Esophagus muscularis mucosa (tissue), 4 donors: ENCODE data around the gene AQP2. TPM values are rescaled to one million over a fixed set of nuclear protein-coding genes. Genes with fewer than 3 reads are reported as not detected.
A peak's percentile ranks its signal among the peaks of the same experiment; 100 is the strongest.

Experiments
- DNase-seq: peaks from one replicate; pipeline ENCODE4 v3.0.0-alpha.2; 2017; ENCODE audit errors: extremely low spot score
- H3K27ac ChIP-seq, 4 donors: fragments of 200-600 bp; sonication (generic); replicated peaks in 1 of 4; 1 replicate in 3 of 4; 2 replicates in 1 of 4; pipeline ENCODE4 v1.5.1; 2016 to 2019; ENCODE audit warnings: mild to moderate bottlenecking in 1 of 4
- H3K27me3 ChIP-seq, 4 donors: fragments of 200-600 bp; sonication (generic); one replicate each; pipeline versions ENCODE4 v1.5.1 to v1.6.0; 2016 to 2019
- H3K36me3 ChIP-seq, 4 donors: fragments of 200-600 bp; sonication (generic); one replicate each; pipeline ENCODE4 v1.5.1; 2016 to 2019
- H3K4me1 ChIP-seq, 4 donors: fragments of 200-600 bp; sonication (generic); one replicate each; pipeline ENCODE4 v1.5.1; 2016 to 2019
- H3K4me3 ChIP-seq, 4 donors: fragments of 200-600 bp; sonication (generic); 1 replicate in 2 of 4; 2 replicates in 2 of 4; pipeline ENCODE4 v1.5.1; 2016 to 2019; ENCODE audit warnings: mild to moderate bottlenecking in 4 of 4, moderate library complexity in 1 of 4
- H3K9me3 ChIP-seq, 4 donors: fragments of 200-600 bp; sonication (generic); 1 replicate in 3 of 4; 2 replicates in 1 of 4; pipeline ENCODE4 v1.5.1; 2016 to 2019
- CTCF ChIP-seq, 3 experiments: fragments of 200-600 bp in 2 of 3; fragments of 450-650 bp in 1 of 3; sonication (generic) in 2 of 3; IDR thresholded peaks; one replicate each; pipeline ENCODE4 v1.5.1; 2017 to 2019; ENCODE audit warnings: antibody characterized with exemption in 3 of 3, mild to moderate bottlenecking in 2 of 3, moderate library complexity in 1 of 3
- EP300 ChIP-seq: sonication (generic); formaldehyde crosslinking; IDR thresholded peaks from one replicate; pipeline ENCODE4 v1.6.1; 2017; ENCODE audit warnings: antibody characterized with exemption
- POLR2A ChIP-seq: fragments of 450-650 bp; IDR thresholded peaks from one replicate; pipeline ENCODE4 v1.6.1; 2017; ENCODE audit warnings: antibody characterized with exemption, moderate library complexity, mild to moderate bottlenecking, low read depth
- POLR2AphosphoS5 ChIP-seq, 2 donors: sonication (generic); formaldehyde crosslinking; IDR thresholded peaks; one replicate each; pipeline ENCODE4 v1.6.1; 2017; ENCODE audit warnings: antibody characterized with exemption in 2 of 2
- WGBS: methylation state at CpG from one replicate; pipeline ENCODE4 v1.1.5; 2018; 5-methylcytosine and 5-hydroxymethylcytosine counted together
- intact Hi-C: fragments of 100-400 bp; cut with DNase I; formaldehyde crosslinking; loops from one replicate; pipeline ENCODE4 v1.15.1; 2023
- total RNA-seq, 4 donors: library from RNA; depleted of rRNA; stranded (reverse); fragments of >200 nt; gene quantifications; one replicate each; pipeline versions ENCODE4 v1.1.0 to v1.2.1, GENCODE V29; 2016

Gene AQP2
- total RNA-seq, 4 donors from 2014 or later: not detected

- H3K4me3 ChIP-seq: no peak overlapping the region
- H3K36me3 ChIP-seq: no peaks in the 10 kb centered on the region
- no peak for TF ChIP-seq EP300
- no peak for TF ChIP-seq POLR2A
- no peak for TF ChIP-seq CTCF (IDR thresholded peaks at IDR 0.05)
- no peak for TF ChIP-seq POLR2AphosphoS5 (IDR thresholded peaks at IDR 0.05)
- no peak for DNase-seq
- WGBS: 82% methylated on average over 5 of the region's 5 CpGs
- H3K27me3 ChIP-seq: peaks cover 0 to 22% (median 0%) of the 10 kb centered on the region in 4 donors
- H3K9me3 ChIP-seq: no peaks in the 10 kb centered on the region
- peaks cover 0 to 10% (median 7%) of the 10 kb centered on the region in 4 donors for H3K4me1 ChIP-seq
- H3K27ac ChIP-seq: no peak overlapping the region
- intact Hi-C loops: no loop called here
These were observed 32.8 kb upstream of the AQP2 start for GRCh38 chr12:49917788-49918173.

DNA sequence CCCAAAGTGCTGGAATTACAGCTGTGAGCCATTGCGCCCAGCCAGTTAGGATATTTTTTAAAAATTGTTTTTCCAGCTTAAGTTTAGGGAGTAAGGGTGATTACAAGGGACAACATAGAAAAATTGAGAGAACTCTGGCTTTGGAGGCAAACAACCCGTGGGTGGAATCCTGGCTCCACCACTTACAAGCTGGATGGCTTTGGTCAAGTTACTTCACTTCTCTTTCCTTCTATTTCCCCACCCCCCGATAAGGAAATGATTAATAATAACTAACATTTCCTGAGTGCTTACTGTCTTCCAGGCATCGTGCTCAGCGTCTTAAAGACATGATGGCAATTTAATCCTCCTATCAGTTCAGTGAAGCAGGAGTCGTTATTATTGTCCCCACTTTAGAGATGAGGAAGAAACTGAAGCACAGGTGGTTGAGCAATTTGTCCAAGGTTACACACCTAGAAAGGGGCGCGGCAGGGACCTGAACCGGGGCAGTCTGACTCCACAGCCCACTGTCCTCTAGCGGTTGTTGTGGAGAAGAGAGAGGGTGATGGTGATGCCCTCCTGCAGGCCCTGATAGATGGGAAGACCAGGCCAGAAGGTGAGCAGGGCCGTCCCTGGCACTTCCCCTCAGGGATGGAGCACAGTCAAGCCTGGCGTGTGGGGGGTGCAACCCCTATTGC, 30.2 kb upstream of the AQP2 start:
- Histone ChIP-seq H3K27me3 (peaks cover 0 to 22% (median 0%) of the 10 kb centered on the region in 4 donors), H3K27ac (peak overlapping the region in 1 of 4 donors; percentile 23), H3K4me1 (peaks cover 0 to 12% (median 11%) of the 10 kb centered on the region in 4 donors), H3K4me3 (no peak overlapping the region), H3K9me3 (no peaks in the 10 kb centered on the region), H3K36me3 (no peaks in the 10 kb centered on the region)
- 62% methylated on average over 12 of the region's 12 CpGs for whole genome bisulfite sequencing
- TF ChIP-seq EP300 (no peak), POLR2AphosphoS5 (IDR thresholded peaks at IDR 0.05) (no peak), POLR2A (no peak), CTCF (IDR thresholded peaks at IDR 0.05) (no peak)
- DNase-seq: no peak
- intact Hi-C loops: no loop called here

DNA sequence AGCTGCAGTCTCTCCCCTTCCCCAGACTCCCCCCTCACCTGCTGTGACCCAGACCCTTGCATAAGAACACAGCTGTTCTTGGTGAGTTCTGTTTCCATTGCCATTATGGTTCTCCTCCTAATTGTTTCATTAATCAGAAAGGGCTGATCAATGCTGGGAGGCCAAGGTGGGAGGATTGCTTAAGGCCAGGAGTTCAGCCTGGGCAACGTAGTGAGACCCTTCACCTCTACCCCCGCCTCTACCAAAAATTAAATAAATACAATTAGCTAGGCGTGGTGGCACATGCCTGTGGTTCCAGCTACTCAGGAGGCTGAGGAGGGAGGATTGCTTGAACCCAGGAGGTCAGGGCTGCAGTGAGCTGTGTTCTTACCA, 29.6 kb upstream of the AQP2 start:
- Histone ChIP-seq H3K27me3 (peaks cover 0 to 22% (median 0%) of the 10 kb centered on the region in 4 donors), H3K4me1 (peaks cover 0 to 12% (median 11%) of the 10 kb centered on the region in 4 donors), H3K27ac (peak overlapping the region in 1 of 4 donors; percentile 23), H3K36me3 (no peaks in the 10 kb centered on the region), H3K4me3 (no peak overlapping the region), H3K9me3 (no peaks in the 10 kb centered on the region)
- WGBS: 87% methylated on average over 3 of the region's 3 CpGs
- intact Hi-C loops: no loop called here
- no peak for DNase-seq
- TF ChIP-seq CTCF (IDR thresholded peaks at IDR 0.05): no peak
- TF ChIP-seq POLR2AphosphoS5 (IDR thresholded peaks at IDR 0.05): no peak
- no peak for TF ChIP-seq EP300
- no peak for TF ChIP-seq POLR2A

DNA sequence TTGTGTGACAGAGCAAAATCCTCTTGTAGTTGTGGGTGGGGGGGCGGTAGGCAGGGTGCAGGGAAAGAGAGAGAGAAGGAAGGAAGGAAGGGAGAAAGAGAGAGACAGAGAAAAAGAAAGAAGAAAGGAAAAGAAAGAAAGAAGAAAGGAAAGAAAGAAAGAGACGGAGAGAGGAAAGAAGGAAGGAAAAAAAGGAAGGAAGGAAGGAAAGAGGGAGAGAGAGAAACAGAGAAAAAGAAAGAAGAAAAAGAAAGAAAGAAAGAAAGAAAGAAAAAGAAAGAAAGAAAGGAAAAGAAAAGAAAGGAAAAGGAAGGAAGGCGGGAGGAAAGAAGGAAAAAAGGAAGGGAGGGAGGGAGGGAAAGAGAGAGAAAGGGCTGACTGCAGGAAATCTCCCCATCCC, 29.2 kb upstream of the AQP2 start:
- intact Hi-C loops: no loop called here
- no peak for TF ChIP-seq POLR2A
- TF ChIP-seq EP300: no peak
- TF ChIP-seq CTCF (IDR thresholded peaks at IDR 0.05): no peak
- TF ChIP-seq POLR2AphosphoS5 (IDR thresholded peaks at IDR 0.05): no peak
- H3K27ac ChIP-seq: no peak overlapping the region
- peaks cover 0 to 12% (median 9%) of the 10 kb centered on the region in 4 donors for H3K4me1 ChIP-seq
- no peaks in the 10 kb centered on the region for H3K9me3 ChIP-seq
- WGBS: 78% methylated on average over 3 of the region's 3 CpGs
- no peaks in the 10 kb centered on the region for H3K36me3 ChIP-seq
- no peak overlapping the region for H3K4me3 ChIP-seq
- peaks cover 0 to 22% (median 0%) of the 10 kb centered on the region in 4 donors for H3K27me3 ChIP-seq
- no peak for DNase-seq
